Measurements from ENCODE around the gene ASB6.

The ASB6 gene

DNA sequence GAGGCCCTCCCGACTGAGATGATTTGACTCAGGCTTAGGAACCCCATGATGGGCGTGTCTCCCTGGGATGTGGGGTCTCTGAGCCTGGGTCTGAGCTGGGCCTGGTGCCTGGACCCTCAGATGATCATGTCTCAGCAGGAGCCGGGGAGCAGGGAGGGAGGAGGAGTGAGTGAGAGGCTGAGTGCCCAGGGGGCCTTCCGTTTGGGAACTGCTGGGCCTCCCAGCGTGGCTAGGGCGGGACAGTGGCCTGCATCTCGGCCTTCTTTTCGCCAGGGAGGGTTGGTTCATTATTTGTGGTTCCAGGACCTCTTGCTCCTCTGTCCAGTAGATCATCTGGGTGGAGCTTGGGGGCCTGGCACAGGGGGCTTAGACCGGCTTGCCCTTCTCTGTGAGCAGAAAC lies 29.1 kb upstream of the ASB6 start:
- H3K27ac ChIP-seq (ENCODE audit: low read length): no peak overlapping the region
- H3K36me3 ChIP-seq (ENCODE audit: insufficient read depth, low read length): no peaks in the 10 kb centered on the region
- no peak overlapping the region for H3K9ac ChIP-seq (ENCODE audit: low read depth, low read length)
- H3K9me3 ChIP-seq (ENCODE audit: insufficient read depth, low read length, severe bottlenecking): no peaks in the 10 kb centered on the region
- H3K4me3 ChIP-seq (ENCODE audit: low read depth in 1 of 2, low read length in 2 of 2): no peak overlapping the region
- H3K4me2 ChIP-seq (ENCODE audit: insufficient read depth, low read length): no peak overlapping the region
- no peaks in the 10 kb centered on the region for H3K4me1 ChIP-seq (ENCODE audit: insufficient read depth, low read length)
- no peak for TF ChIP-seq EZH2 (IDR thresholded peaks at IDR 0.05; ENCODE audit: borderline replicate concordance, low read depth, low read length, severe bottlenecking)
- no peak for TF ChIP-seq CTCF (IDR thresholded peaks at IDR 0.05; ENCODE audit: borderline replicate concordance, extremely low read depth, low read length, poor library complexity, severe bottlenecking)
- no peaks in the 10 kb centered on the region for H3K79me2 ChIP-seq (ENCODE audit: insufficient read depth, low read length)
- H4K20me1 ChIP-seq (ENCODE audit: insufficient read depth, low read length): no peaks in the 10 kb centered on the region; the same call in 1 of the 2 replicates
- ATAC-seq (ENCODE audit: insufficient read depth, low read depth) (no peak), DNase-seq (no peak)
- H2AFZ ChIP-seq (ENCODE audit: low read depth, low read length): no peak overlapping the region
- H3K27me3 ChIP-seq (ENCODE audit: insufficient read depth, low read length, poor library complexity): no peaks in the 10 kb centered on the region

DNA sequence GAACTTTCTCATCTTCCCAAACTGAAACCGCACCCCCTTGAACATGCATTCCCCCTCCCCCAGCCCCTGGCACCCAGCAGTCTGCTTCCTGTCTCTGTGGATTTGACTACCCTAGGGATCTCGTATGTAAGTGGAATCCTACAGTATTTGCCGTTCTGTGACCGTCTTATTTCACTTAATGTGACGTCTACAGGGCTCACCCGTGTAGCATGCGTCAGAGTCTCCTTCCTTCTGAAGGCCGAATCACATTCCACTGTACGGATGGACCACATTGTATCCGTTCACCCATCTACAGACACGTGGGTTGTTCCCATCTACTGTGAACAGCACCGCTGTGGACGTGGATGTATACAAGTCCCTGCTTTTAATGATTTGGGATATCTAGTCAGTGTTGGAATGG lies 28.0 kb upstream of the ASB6 start:
- Histone ChIP-seq H3K4me2 (ENCODE audit: insufficient read depth, low read length) (no peak overlapping the region), H3K9me3 (ENCODE audit: insufficient read depth, low read length, severe bottlenecking) (no peaks in the 10 kb centered on the region), H4K20me1 (ENCODE audit: insufficient read depth, low read length) (no peaks in the 10 kb centered on the region), H3K27me3 (ENCODE audit: insufficient read depth, low read length, poor library complexity) (no peaks in the 10 kb centered on the region), H3K4me3 (ENCODE audit: low read depth in 1 of 2, low read length in 2 of 2) (no peak overlapping the region), H3K27ac (ENCODE audit: low read length) (no peak overlapping the region), H3K9ac (ENCODE audit: low read depth, low read length) (no peak overlapping the region), H3K4me1 (ENCODE audit: insufficient read depth, low read length) (no peaks in the 10 kb centered on the region), H2AFZ (ENCODE audit: low read depth, low read length) (no peak overlapping the region), H3K79me2 (ENCODE audit: insufficient read depth, low read length) (no peaks in the 10 kb centered on the region), H3K36me3 (ENCODE audit: insufficient read depth, low read length) (no peaks in the 10 kb centered on the region)
- ATAC-seq (ENCODE audit: insufficient read depth, low read depth): no peak
- DNase-seq: no peak
- TF ChIP-seq EZH2 (IDR thresholded peaks at IDR 0.05; ENCODE audit: borderline replicate concordance, low read depth, low read length, severe bottlenecking) (no peak), CTCF (IDR thresholded peaks at IDR 0.05; ENCODE audit: borderline replicate concordance, extremely low read depth, low read length, poor library complexity, severe bottlenecking) (no peak)

- Histone ChIP-seq H3K9me3 (ENCODE audit: insufficient read depth, low read length, severe bottlenecking) (no peaks in the 10 kb centered on the region), H3K4me2 (ENCODE audit: insufficient read depth, low read length) (no peak overlapping the region), H3K36me3 (ENCODE audit: insufficient read depth, low read length) (no peaks in the 10 kb centered on the region), H3K27ac (ENCODE audit: low read length) (no peak overlapping the region), H3K79me2 (ENCODE audit: insufficient read depth, low read length) (no peaks in the 10 kb centered on the region), H4K20me1 (ENCODE audit: insufficient read depth, low read length) (no peaks in the 10 kb centered on the region), H3K4me3 (ENCODE audit: low read depth in 1 of 2, low read length in 2 of 2) (no peak overlapping the region), H3K27me3 (ENCODE audit: insufficient read depth, low read length, poor library complexity) (no peaks in the 10 kb centered on the region), H3K9ac (ENCODE audit: low read depth, low read length) (no peak overlapping the region), H3K4me1 (ENCODE audit: insufficient read depth, low read length) (no peaks in the 10 kb centered on the region), H2AFZ (ENCODE audit: low read depth, low read length) (no peak overlapping the region)
- DNase-seq (no peak), ATAC-seq (ENCODE audit: insufficient read depth, low read depth) (no peak)
- TF ChIP-seq EZH2 (IDR thresholded peaks at IDR 0.05; ENCODE audit: borderline replicate concordance, low read depth, low read length, severe bottlenecking): no peak
- no peak for TF ChIP-seq CTCF (IDR thresholded peaks at IDR 0.05; ENCODE audit: borderline replicate concordance, extremely low read depth, low read length, poor library complexity, severe bottlenecking)
These were observed 27.3 kb upstream of the ASB6 start for GRCh38 chr9:129669141-129669718.

DNA sequence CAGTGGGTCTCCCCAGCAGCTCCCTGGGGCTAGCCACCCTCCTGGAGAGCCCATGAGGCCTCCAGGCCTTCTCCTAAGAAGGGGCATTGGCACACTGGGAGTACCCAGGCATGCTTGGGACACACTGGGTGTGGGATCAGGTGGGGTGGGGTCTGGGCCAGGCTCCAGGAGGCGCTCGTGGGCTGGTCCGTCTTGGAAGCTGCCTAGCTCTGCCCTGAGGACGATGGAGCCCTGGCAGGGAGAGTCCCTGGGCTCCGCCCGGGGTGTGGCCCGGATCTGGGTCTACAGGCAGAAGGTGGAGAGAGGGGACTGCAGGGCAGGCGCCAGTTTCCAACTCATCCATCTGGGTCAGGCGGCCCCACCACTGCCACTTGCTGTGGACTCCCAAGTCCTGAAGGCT lies 25.9 kb upstream of the ASB6 start:
- ATAC-seq (ENCODE audit: insufficient read depth, low read depth): no peak
- Histone ChIP-seq H2AFZ (ENCODE audit: low read depth, low read length) (no peak overlapping the region), H3K27ac (ENCODE audit: low read length) (no peak overlapping the region), H3K4me2 (ENCODE audit: insufficient read depth, low read length) (no peak overlapping the region), H3K9ac (ENCODE audit: low read depth, low read length) (no peak overlapping the region), H4K20me1 (ENCODE audit: insufficient read depth, low read length) (no peaks in the 10 kb centered on the region), H3K9me3 (ENCODE audit: insufficient read depth, low read length, severe bottlenecking) (no peaks in the 10 kb centered on the region), H3K4me3 (ENCODE audit: low read depth in 1 of 2, low read length in 2 of 2) (no peak overlapping the region), H3K4me1 (ENCODE audit: insufficient read depth, low read length) (no peaks in the 10 kb centered on the region), H3K27me3 (ENCODE audit: insufficient read depth, low read length, poor library complexity) (no peaks in the 10 kb centered on the region), H3K79me2 (ENCODE audit: insufficient read depth, low read length) (no peaks in the 10 kb centered on the region), H3K36me3 (ENCODE audit: insufficient read depth, low read length) (no peaks in the 10 kb centered on the region)
- no peak for TF ChIP-seq CTCF (IDR thresholded peaks at IDR 0.05; ENCODE audit: borderline replicate concordance, extremely low read depth, low read length, poor library complexity, severe bottlenecking)
- TF ChIP-seq EZH2 (IDR thresholded peaks at IDR 0.05; ENCODE audit: borderline replicate concordance, low read depth, low read length, severe bottlenecking): no peak
- no peak for DNase-seq

Measured in DND-41 (cell line).